HEK293 (cell line): ENCODE measurements around the gene TNPO3.

Experiments used
- GLI4 ChIP-seq: fragments of 450-650 bp; formaldehyde crosslinking; IDR thresholded peaks from 2 replicates; pipeline ENCODE4 v1.5.1; 2016; ENCODE audit warnings: missing biosample characterization, missing genetic modification characterization
- MEIS1 ChIP-seq: sonication (generic); formaldehyde crosslinking; IDR thresholded peaks from 2 replicates; pipeline ENCODE4 v1.8.1; 2022; ENCODE audit warnings: missing genetic modification reagents, mild to moderate bottlenecking, borderline replicate concordance
- OVOL3 ChIP-seq: fragments of 450-650 bp; formaldehyde crosslinking; IDR thresholded peaks from 2 replicates; pipeline ENCODE4 v1.5.1; 2016; ENCODE audit warnings: missing biosample characterization, missing genetic modification characterization
- YY1 ChIP-seq: fragments of 450-650 bp; formaldehyde crosslinking; IDR thresholded peaks from 2 replicates; pipeline ENCODE4 v1.5.1; 2018; ENCODE audit warnings: missing biosample characterization, missing genetic modification characterization
- ZBTB1 ChIP-seq: fragments of 450-650 bp; formaldehyde crosslinking; IDR thresholded peaks from 2 replicates; pipeline ENCODE4 v1.5.1; 2016; ENCODE audit warnings: missing biosample characterization, missing genetic modification characterization
- ZNF221 ChIP-seq: fragments of 450-650 bp; formaldehyde crosslinking; IDR thresholded peaks from 2 replicates; pipeline ENCODE4 v1.5.1; 2017; ENCODE audit warnings: missing biosample characterization, missing genetic modification characterization, borderline replicate concordance
- ZNF248 ChIP-seq: fragments of 450-650 bp; formaldehyde crosslinking; IDR thresholded peaks from 2 replicates; pipeline ENCODE4 v1.5.1; 2017; ENCODE audit warnings: missing biosample characterization, missing genetic modification characterization
- ZNF302 ChIP-seq: fragments of 450-650 bp; formaldehyde crosslinking; IDR thresholded peaks from 2 replicates; pipeline ENCODE4 v1.5.1; 2016; ENCODE audit warnings: missing biosample characterization, missing genetic modification characterization, low read depth
- ZNF629 ChIP-seq: fragments of 450-650 bp; formaldehyde crosslinking; IDR thresholded peaks from 2 replicates; pipeline ENCODE4 v1.5.1; 2017; ENCODE audit warnings: missing biosample characterization, missing genetic modification characterization
- TF ChIP-seq, protein P1 (sequence below): fragments of 450-650 bp; formaldehyde crosslinking; IDR thresholded peaks from 2 replicates; pipeline ENCODE4 v1.5.1; 2016; ENCODE audit warnings: missing biosample characterization, missing genetic modification characterization
- TF ChIP-seq, protein P2 (sequence below): fragments of 450-650 bp; formaldehyde crosslinking; IDR thresholded peaks from 2 replicates; pipeline ENCODE4 v1.5.1; 2016; ENCODE audit warnings: missing biosample characterization, missing genetic modification characterization
- TF ChIP-seq, protein P3 (sequence below): fragments of 450-650 bp; formaldehyde crosslinking; IDR thresholded peaks from 2 replicates; pipeline ENCODE4 v1.5.1; 2017; ENCODE audit warnings: missing biosample characterization, mild to moderate bottlenecking, missing genetic modification characterization, moderate library complexity

DNA sequence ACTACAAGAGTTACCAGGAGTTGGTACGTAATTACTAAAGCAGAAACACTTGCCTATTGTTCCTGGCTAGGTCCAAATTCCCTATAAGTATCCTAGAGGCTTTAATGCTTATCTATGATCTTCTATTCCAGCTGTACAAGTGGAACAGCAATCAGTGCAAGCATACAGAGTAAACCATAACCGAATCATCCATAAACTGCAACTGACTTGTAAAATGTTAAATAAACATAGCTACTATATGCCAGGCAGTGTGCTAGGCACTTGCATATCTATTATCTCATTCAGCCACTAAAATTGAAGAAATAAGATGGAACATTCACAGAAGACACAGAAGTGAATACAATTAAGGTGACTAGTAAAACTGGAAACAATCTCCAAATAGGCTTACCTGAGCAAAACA, 61.5 kb downstream of the TNPO3 start:
- TF ChIP-seq, protein P1, sequence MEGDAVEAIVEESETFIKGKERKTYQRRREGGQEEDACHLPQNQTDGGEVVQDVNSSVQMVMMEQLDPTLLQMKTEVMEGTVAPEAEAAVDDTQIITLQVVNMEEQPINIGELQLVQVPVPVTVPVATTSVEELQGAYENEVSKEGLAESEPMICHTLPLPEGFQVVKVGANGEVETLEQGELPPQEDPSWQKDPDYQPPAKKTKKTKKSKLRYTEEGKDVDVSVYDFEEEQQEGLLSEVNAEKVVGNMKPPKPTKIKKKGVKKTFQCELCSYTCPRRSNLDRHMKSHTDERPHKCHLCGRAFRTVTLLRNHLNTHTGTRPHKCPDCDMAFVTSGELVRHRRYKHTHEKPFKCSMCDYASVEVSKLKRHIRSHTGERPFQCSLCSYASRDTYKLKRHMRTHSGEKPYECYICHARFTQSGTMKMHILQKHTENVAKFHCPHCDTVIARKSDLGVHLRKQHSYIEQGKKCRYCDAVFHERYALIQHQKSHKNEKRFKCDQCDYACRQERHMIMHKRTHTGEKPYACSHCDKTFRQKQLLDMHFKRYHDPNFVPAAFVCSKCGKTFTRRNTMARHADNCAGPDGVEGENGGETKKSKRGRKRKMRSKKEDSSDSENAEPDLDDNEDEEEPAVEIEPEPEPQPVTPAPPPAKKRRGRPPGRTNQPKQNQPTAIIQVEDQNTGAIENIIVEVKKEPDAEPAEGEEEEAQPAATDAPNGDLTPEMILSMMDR (tag by site-specific recombination) = no peak
- TF ChIP-seq MEIS1 (CRISPR knock-in tag) = no peak
- TF ChIP-seq GLI4 (tag by site-specific recombination) = no peak
- no peak for TF ChIP-seq OVOL3
- no peak for TF ChIP-seq ZNF629
- TF ChIP-seq, protein P2, sequence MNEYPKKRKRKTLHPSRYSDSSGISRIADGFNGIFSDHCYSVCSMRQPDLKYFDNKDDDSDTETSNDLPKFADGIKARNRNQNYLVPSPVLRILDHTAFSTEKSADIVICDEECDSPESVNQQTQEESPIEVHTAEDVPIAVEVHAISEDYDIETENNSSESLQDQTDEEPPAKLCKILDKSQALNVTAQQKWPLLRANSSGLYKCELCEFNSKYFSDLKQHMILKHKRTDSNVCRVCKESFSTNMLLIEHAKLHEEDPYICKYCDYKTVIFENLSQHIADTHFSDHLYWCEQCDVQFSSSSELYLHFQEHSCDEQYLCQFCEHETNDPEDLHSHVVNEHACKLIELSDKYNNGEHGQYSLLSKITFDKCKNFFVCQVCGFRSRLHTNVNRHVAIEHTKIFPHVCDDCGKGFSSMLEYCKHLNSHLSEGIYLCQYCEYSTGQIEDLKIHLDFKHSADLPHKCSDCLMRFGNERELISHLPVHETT (tag by site-specific recombination) = no peak
- TF ChIP-seq ZNF302 = no peak
- no peak for TF ChIP-seq YY1 (tag by site-specific recombination)
- TF ChIP-seq, protein P3, sequence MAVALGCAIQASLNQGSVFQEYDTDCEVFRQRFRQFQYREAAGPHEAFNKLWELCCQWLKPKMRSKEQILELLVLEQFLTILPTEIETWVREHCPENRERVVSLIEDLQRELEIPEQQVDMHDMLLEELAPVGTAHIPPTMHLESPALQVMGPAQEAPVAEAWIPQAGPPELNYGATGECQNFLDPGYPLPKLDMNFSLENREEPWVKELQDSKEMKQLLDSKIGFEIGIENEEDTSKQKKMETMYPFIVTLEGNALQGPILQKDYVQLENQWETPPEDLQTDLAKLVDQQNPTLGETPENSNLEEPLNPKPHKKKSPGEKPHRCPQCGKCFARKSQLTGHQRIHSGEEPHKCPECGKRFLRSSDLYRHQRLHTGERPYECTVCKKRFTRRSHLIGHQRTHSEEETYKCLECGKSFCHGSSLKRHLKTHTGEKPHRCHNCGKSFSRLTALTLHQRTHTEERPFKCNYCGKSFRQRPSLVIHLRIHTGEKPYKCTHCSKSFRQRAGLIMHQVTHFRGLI (tag by site-specific recombination) = no peak
- TF ChIP-seq ZBTB1 (tag by site-specific recombination) = no peak
- TF ChIP-seq ZNF221 = no peak
- TF ChIP-seq ZNF248 (tag by site-specific recombination) = no peak
